HEK293T (cell line): ENCODE measurements around the gene RHEB.

Source experiments
- CTCF ChIA-PET: fragments of 350-600 bp; formaldehyde crosslinking; extraction: SDS; loops from one replicate; lab custom pipeline; 2021; ENCODE audit warnings: antibody characterized with exemption, inconsistent platforms; lab: Yijun Ruan, JAX
- POLR2A ChIA-PET: fragments of 350-600 bp; formaldehyde crosslinking; extraction: SDS; loops from one replicate; lab custom pipeline; 2020; ENCODE audit warnings: antibody characterized with exemption, inconsistent platforms; lab: Yijun Ruan, JAX
- DNase-seq: peaks from one replicate; pipeline ENCODE4 v3.0.0; 2012; ENCODE audit warnings: mixed read lengths; ENCODE audit errors: extremely low spot score
- ARNT ChIP-seq: fragments of 450-650 bp; IDR thresholded peaks from 2 replicates; pipeline ENCODE4 v1.6.1; 2017; ENCODE audit warnings: mild to moderate bottlenecking
- BHLHE40 ChIP-seq: fragments of 450-650 bp; IDR thresholded peaks from 2 replicates; pipeline ENCODE4 v1.6.1; 2016; ENCODE audit warnings: mild to moderate bottlenecking, moderate library complexity, borderline replicate concordance
- CTBP1 ChIP-seq: fragments of 450-650 bp; IDR thresholded peaks from 2 replicates; pipeline ENCODE4 v1.6.1; 2016; ENCODE audit warnings: borderline replicate concordance
- ELF4 ChIP-seq: fragments of 450-650 bp; IDR thresholded peaks from 2 replicates; pipeline ENCODE4 v1.6.1; 2017; ENCODE audit warnings: antibody characterized with exemption
- FOXA1 ChIP-seq: fragments of 450-650 bp; IDR thresholded peaks from 2 replicates; pipeline ENCODE4 v1.6.1; 2016; ENCODE audit warnings: mild to moderate bottlenecking
- FOXK2 ChIP-seq: fragments of 450-650 bp; IDR thresholded peaks from 2 replicates; pipeline ENCODE4 v1.6.1; 2016; ENCODE audit warnings: mild to moderate bottlenecking
- FOXM1 ChIP-seq: fragments of 450-650 bp; IDR thresholded peaks from 2 replicates; pipeline ENCODE4 v1.6.1; 2017; ENCODE audit warnings: mild to moderate bottlenecking, borderline replicate concordance
- HDGF ChIP-seq: fragments of 450-650 bp; IDR thresholded peaks from 2 replicates; pipeline ENCODE4 v1.6.1; 2017; ENCODE audit warnings: antibody characterized with exemption, borderline replicate concordance
- L3MBTL2 ChIP-seq: fragments of 450-650 bp; conservative IDR thresholded peaks from 2 replicates; pipeline ENCODE4 v1.6.1; 2016; ENCODE audit warnings: mild to moderate bottlenecking
- LEF1 ChIP-seq: fragments of 450-650 bp; IDR thresholded peaks from 2 replicates; pipeline ENCODE4 v1.6.1; 2017; ENCODE audit warnings: mild to moderate bottlenecking, borderline replicate concordance
- NFRKB ChIP-seq: fragments of 450-650 bp; IDR thresholded peaks from 2 replicates; pipeline ENCODE4 v1.6.1; 2016; ENCODE audit warnings: mild to moderate bottlenecking, moderate library complexity
- PKNOX1 ChIP-seq: fragments of 450-650 bp; IDR thresholded peaks from 2 replicates; pipeline ENCODE4 v1.6.1; 2016
- SP1 ChIP-seq: fragments of 450-650 bp; IDR thresholded peaks from 2 replicates; pipeline ENCODE4 v1.6.1; 2017
- SUZ12 ChIP-seq: fragments of 450-650 bp; IDR thresholded peaks from 2 replicates; pipeline ENCODE4 v1.6.1; 2016; ENCODE audit warnings: mild to moderate bottlenecking
- TARDBP ChIP-seq: fragments of 450-650 bp; IDR thresholded peaks from 2 replicates; pipeline ENCODE4 v1.6.1; 2016
- ZNF384 ChIP-seq: fragments of 450-650 bp; IDR thresholded peaks from 2 replicates; pipeline ENCODE4 v1.6.1; 2016

RHEB gene

GRCh38 chr7:151422212-151422611 is 97.5 kb downstream of the RHEB start:
- DNase-seq, result no peak
- ChIA-PET CTCF (no interaction called here), POLR2A (no interaction called here)
- no peak for TF ChIP-seq FOXA1
- TF ChIP-seq ZNF384, result no peak
- no peak for TF ChIP-seq ARNT
- no peak for TF ChIP-seq ELF4
- TF ChIP-seq HDGF, result no peak
- TF ChIP-seq PKNOX1, result no peak
- TF ChIP-seq TARDBP, result no peak
- TF ChIP-seq L3MBTL2, result no peak
- no peak for TF ChIP-seq SUZ12
- no peak for TF ChIP-seq NFRKB
- no peak for TF ChIP-seq FOXK2
- TF ChIP-seq LEF1, result no peak
- TF ChIP-seq SP1, result no peak
- no peak for TF ChIP-seq FOXM1
- no peak for TF ChIP-seq CTBP1

GRCh38 chr7:151420144-151420543 is 99.6 kb downstream of the RHEB start:
- TF ChIP-seq CTBP1 (no peak), LEF1 (no peak), SP1 (no peak), BHLHE40 (no peak), ARNT (no peak), HDGF (no peak), TARDBP (no peak), NFRKB (no peak), PKNOX1 (no peak), FOXK2 (no peak), FOXM1 (no peak), ELF4 (no peak)
- ChIA-PET CTCF (no interaction called here), POLR2A (no interaction called here)
- no peak for DNase-seq

- CTCF ChIA-PET, result no interaction called here
- no peak for DNase-seq
- no peak for TF ChIP-seq FOXK2
- TF ChIP-seq ELF4, result no peak
- no peak for TF ChIP-seq FOXA1
- TF ChIP-seq ARNT, result no peak
- TF ChIP-seq L3MBTL2, result no peak
- no peak for TF ChIP-seq PKNOX1
- no peak for TF ChIP-seq BHLHE40
- TF ChIP-seq NFRKB, result no peak
- no peak for TF ChIP-seq ZNF384
- no peak for TF ChIP-seq SP1
- no peak for TF ChIP-seq CTBP1
- POLR2A ChIA-PET, result no interaction called here
Measured at GRCh38 chr7:151416941-151417315, 102.8 kb downstream of the RHEB start.

GRCh38 chr7:151416112-151416940 is 103.4 kb downstream of the RHEB start:
- no peak for DNase-seq
- ChIA-PET CTCF (no interaction called here), POLR2A (no interaction called here)
- TF ChIP-seq SP1, result no peak
- no peak for TF ChIP-seq L3MBTL2
- no peak for TF ChIP-seq ZNF384
- TF ChIP-seq FOXM1, result no peak
- TF ChIP-seq BHLHE40, result no peak
- no peak for TF ChIP-seq FOXK2
